Mesenchymal stem cell (in vitro differentiated cells and primary cell): ENCODE data around the gene SPC24.
"Not testable (repeated sequence)": the region's sequence is repeated elsewhere in the genome, so short reads cannot be mapped to it uniquely, and the experiment has no call there.

Experiments
- DNase-seq: peaks from one replicate; pipeline ENCODE4 v3.0.0-alpha.2; 2013
- H2AFZ ChIP-seq: one replicate; pipeline ENCODE4 v1.6.1; 2013; ENCODE audit warnings: low read depth, mild to moderate bottlenecking, control low read depth, inconsistent platforms, low read length, moderate library complexity
- H2AK5ac ChIP-seq: 2 replicates; pipeline ENCODE4 v1.6.1; 2013; ENCODE audit warnings: low read length, moderate library complexity, mild to moderate bottlenecking, inconsistent platforms; ENCODE audit not compliant: severe bottlenecking
- H2BK120ac ChIP-seq: one replicate; pipeline ENCODE4 v1.6.1; 2013; ENCODE audit warnings: low read depth, mild to moderate bottlenecking, inconsistent platforms, low read length, moderate library complexity
- H2BK12ac ChIP-seq, 2 experiments: one replicate each; pipeline ENCODE4 v1.6.1; 2013; ENCODE audit warnings: inconsistent platforms in 2 of 2, low read length in 2 of 2, mild to moderate bottlenecking in 2 of 2, moderate library complexity in 2 of 2, control low read depth in 1 of 2
- H2BK15ac ChIP-seq: one replicate; pipeline ENCODE4 v1.6.1; 2013; ENCODE audit warnings: mild to moderate bottlenecking, low read depth, inconsistent platforms; ENCODE audit not compliant: poor library complexity, severe bottlenecking
- H2BK5ac ChIP-seq: 2 replicates; pipeline ENCODE4 v1.6.1; 2013; ENCODE audit warnings: low read depth, mild to moderate bottlenecking, low read length, control low read depth, inconsistent platforms; ENCODE audit not compliant: poor library complexity, severe bottlenecking
- H3K14ac ChIP-seq, 2 experiments: one replicate each; pipeline ENCODE4 v1.6.1; 2013; ENCODE audit warnings: inconsistent platforms in 2 of 2, low read length in 2 of 2, control low read depth in 1 of 2, mild to moderate bottlenecking in 1 of 2, moderate library complexity in 1 of 2
- H3K18ac ChIP-seq, 2 experiments: one replicate each; pipeline ENCODE4 v1.6.1; 2013; ENCODE audit warnings: inconsistent platforms in 2 of 2, low read length in 2 of 2, control low read depth in 1 of 2, low read depth in 1 of 2, mild to moderate bottlenecking in 1 of 2
- H3K23ac ChIP-seq, 2 experiments: one replicate each; pipeline ENCODE4 v1.6.1; 2013; ENCODE audit warnings: inconsistent platforms in 2 of 2, low read length in 2 of 2, mild to moderate bottlenecking in 2 of 2, moderate library complexity in 2 of 2, control low read depth in 1 of 2
- H3K27ac ChIP-seq: 2 replicates; pipeline ENCODE4 v1.5.1; 2013; ENCODE audit warnings: mild to moderate bottlenecking, moderate library complexity, low read length, control low read depth, inconsistent platforms; ENCODE audit not compliant: poor library complexity, severe bottlenecking
- H3K27me3 ChIP-seq, 2 experiments: 2 replicates each; pipeline versions ENCODE4 v1.6.1 to v1.7.0; 2013; ENCODE audit warnings: low read length in 2 of 2, mild to moderate bottlenecking in 2 of 2, moderate library complexity in 2 of 2, control low read depth in 1 of 2, inconsistent platforms in 1 of 2; ENCODE audit not compliant: control insufficient read depth in 1 of 2, insufficient read depth in 1 of 2
- H3K36me3 ChIP-seq, 2 experiments: 2 replicates each; pipeline versions ENCODE4 v1.6.1 to v1.7.0; 2013; ENCODE audit warnings: low read length in 2 of 2, control low read depth in 1 of 2, inconsistent platforms in 1 of 2, low read depth in 1 of 2, mild to moderate bottlenecking in 1 of 2; ENCODE audit not compliant: insufficient read depth in 2 of 2, control insufficient read depth in 1 of 2
- H3K4ac ChIP-seq, 2 experiments: one replicate each; pipeline ENCODE4 v1.6.1; 2013; ENCODE audit warnings: inconsistent platforms in 2 of 2, low read length in 2 of 2, mild to moderate bottlenecking in 2 of 2, moderate library complexity in 2 of 2, control low read depth in 1 of 2, low read depth in 1 of 2
- H3K4me1 ChIP-seq: 2 replicates; pipeline ENCODE4 v1.6.1; 2013; ENCODE audit warnings: low read depth, low read length, control low read depth; ENCODE audit not compliant: control insufficient read depth, insufficient read depth
- H3K4me2 ChIP-seq: 2 replicates; pipeline ENCODE4 v1.6.1; 2013; ENCODE audit warnings: low read length, mild to moderate bottlenecking, inconsistent platforms; ENCODE audit not compliant: poor library complexity, severe bottlenecking
- H3K4me3 ChIP-seq, 2 experiments: 2 replicates each; pipeline versions ENCODE4 v1.5.1 to v1.7.0; 2013; ENCODE audit warnings: low read length in 2 of 2, mild to moderate bottlenecking in 2 of 2, control low read depth in 1 of 2, low read depth in 1 of 2; ENCODE audit not compliant: insufficient read depth in 1 of 2
- H3K79me1 ChIP-seq: replicated peaks from 2 replicates; pipeline ENCODE4 v1.6.1; 2013; ENCODE audit warnings: mild to moderate bottlenecking, control low read depth, low read length, inconsistent platforms; ENCODE audit not compliant: poor library complexity, severe bottlenecking
- H3K9ac ChIP-seq: 2 replicates; pipeline ENCODE4 v1.7.0; 2013; ENCODE audit warnings: mild to moderate bottlenecking, low read length, moderate library complexity
- H3K9me3 ChIP-seq: 2 replicates; pipeline ENCODE4 v1.7.0; 2013; ENCODE audit warnings: mild to moderate bottlenecking, low read length; ENCODE audit not compliant: control insufficient read depth
- H4K8ac ChIP-seq: one replicate; pipeline ENCODE4 v1.6.1; 2013; ENCODE audit warnings: inconsistent platforms, mild to moderate bottlenecking, low read length, moderate library complexity
- H4K91ac ChIP-seq: one replicate; pipeline ENCODE4 v1.6.1; 2013; ENCODE audit warnings: mild to moderate bottlenecking, low read length, inconsistent platforms
- WGBS: methylation state at CpG from one replicate; pipeline ENCODE4 v1.1.7; 2013; ENCODE audit warnings: mixed read lengths; 5-methylcytosine and 5-hydroxymethylcytosine counted together

SPC24 gene

DNA sequence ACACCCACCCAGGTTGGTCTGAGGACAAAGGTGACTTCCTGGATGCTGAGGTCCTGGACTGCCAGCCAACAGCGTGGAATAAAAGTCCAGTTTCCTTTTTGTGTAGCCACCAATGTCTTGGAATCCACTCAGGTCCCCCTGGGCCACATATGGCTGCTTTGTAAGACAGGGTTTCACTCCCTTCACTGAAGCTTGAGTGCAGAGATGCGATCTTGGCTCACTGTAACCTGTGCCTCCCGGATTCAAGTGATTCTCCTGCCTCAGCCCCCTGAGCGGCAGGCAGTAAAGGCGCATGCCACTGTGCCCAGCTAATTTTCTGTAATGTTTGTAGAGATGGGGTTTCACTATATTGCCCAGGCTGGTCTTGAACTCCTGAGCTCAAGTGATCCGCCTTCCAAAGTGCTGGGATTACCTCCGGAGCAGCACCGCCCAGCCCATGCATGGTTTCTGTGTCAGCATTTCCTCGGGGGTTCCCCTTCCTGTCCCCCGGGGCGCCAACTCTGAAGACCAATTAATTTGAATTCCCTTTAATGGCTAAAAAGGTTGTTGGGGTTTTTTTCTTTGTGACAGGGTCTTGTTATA lies 24.2 kb upstream of the SPC24 start:
- Histone ChIP-seq H2BK15ac (no peak overlapping the region), H2AK5ac (no peak overlapping the region), H3K4me3 (no peak overlapping the region), H3K27me3 (no peaks in the 10 kb centered on the region), H3K23ac (no peak overlapping the region), H3K18ac (no peak overlapping the region), H2BK120ac (no peak overlapping the region), H2BK12ac (no peak overlapping the region), H3K4me1 (peaks cover 19% of the 10 kb centered on the region), H3K79me1 (peaks cover 17% of the 10 kb centered on the region), H2BK5ac (no peak overlapping the region), H3K36me3 (peaks cover 59 to 83% of the 10 kb centered on the region in 2 experiments), H3K27ac (no peak overlapping the region), H3K4ac (no peak overlapping the region), H2AFZ (no peak overlapping the region), H3K14ac (no peak overlapping the region), H3K9ac (peak overlapping the region; percentile 59), H3K4me2 (no peak overlapping the region), H3K9me3 (peaks cover 3% of the 10 kb centered on the region), H4K91ac (no peak overlapping the region), H4K8ac (no peak overlapping the region)
- 93% methylated on average over 11 of the region's 11 CpGs for WGBS
- no peak for DNase-seq

DNA sequence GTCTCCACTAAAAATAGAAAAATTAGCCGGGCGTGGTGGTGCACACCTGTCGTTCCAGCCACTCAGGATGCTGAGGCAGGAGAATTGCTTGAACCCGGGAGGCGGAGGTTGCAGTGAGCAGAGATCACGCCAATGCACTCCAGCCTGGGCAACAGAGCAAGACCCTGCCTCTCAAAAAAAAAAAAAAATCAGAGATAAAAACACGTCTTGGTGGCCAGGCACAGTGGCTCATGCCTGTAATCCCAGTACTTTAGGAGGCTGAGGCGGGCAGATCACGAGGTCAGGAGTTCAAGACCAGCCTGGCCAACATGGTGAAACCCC lies 23.5 kb upstream of the SPC24 start:
- H3K14ac ChIP-seq, H3K9ac ChIP-seq, H3K23ac ChIP-seq, H3K27ac ChIP-seq, H3K18ac ChIP-seq, H3K4ac ChIP-seq, H3K9me3 ChIP-seq, H2AFZ ChIP-seq, H2BK15ac ChIP-seq, H3K4me2 ChIP-seq, H4K91ac ChIP-seq, H3K27me3 ChIP-seq, H2BK12ac ChIP-seq, H2BK120ac ChIP-seq, DNase-seq, H2AK5ac ChIP-seq, H4K8ac ChIP-seq, H3K4me3 ChIP-seq, H2BK5ac ChIP-seq: not testable (repeated sequence)
- peaks cover 19% of the 10 kb centered on the region for H3K4me1 ChIP-seq
- peaks cover 64 to 83% of the 10 kb centered on the region in 2 experiments for H3K36me3 ChIP-seq
- 75% methylated on average over 8 of the region's 9 CpGs for WGBS
- H3K79me1 ChIP-seq, result peaks cover 20% of the 10 kb centered on the region

DNA sequence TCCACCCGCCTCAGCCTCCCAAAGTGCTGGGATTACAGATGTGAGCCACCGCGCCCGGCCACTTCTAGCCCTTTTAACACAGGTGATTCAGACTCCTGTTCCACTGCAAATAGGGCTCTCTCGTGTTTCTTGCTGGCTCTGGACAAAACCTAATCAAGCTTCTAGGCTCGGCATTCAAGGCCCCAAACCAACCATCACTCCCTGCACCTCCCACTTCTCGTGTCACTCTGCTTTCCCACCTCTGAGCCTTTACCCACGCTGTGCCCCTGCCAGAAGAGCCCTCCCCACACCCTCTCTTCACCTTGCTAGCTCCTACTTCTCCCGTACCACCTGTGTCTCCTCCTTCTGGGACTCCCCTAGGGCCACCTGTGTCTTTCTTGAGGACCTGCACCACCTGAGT lies 22.0 kb upstream of the SPC24 start:
- Histone ChIP-seq H3K27ac (no peak overlapping the region), H3K14ac (no peak overlapping the region), H2BK5ac (no peak overlapping the region), H4K8ac (no peak overlapping the region), H3K18ac (no peak overlapping the region), H3K4ac (no peak overlapping the region), H3K79me1 (peaks cover 18% of the 10 kb centered on the region), H3K36me3 (peaks cover 71 to 83% of the 10 kb centered on the region in 2 experiments), H2BK12ac (no peak overlapping the region), H3K9ac (no peak overlapping the region), H2AFZ (no peak overlapping the region), H3K4me2 (no peak overlapping the region), H2AK5ac (peak overlapping the region; percentile 58), H2BK15ac (no peak overlapping the region), H3K4me3 (no peak overlapping the region), H2BK120ac (no peak overlapping the region), H3K23ac (no peak overlapping the region), H3K4me1 (peaks cover 19% of the 10 kb centered on the region), H3K9me3 (no peaks in the 10 kb centered on the region), H4K91ac (no peak overlapping the region), H3K27me3 (no peaks in the 10 kb centered on the region)
- over 99% methylated on average over 9 of the region's 9 CpGs for WGBS
- DNase-seq, result no peak

DNA sequence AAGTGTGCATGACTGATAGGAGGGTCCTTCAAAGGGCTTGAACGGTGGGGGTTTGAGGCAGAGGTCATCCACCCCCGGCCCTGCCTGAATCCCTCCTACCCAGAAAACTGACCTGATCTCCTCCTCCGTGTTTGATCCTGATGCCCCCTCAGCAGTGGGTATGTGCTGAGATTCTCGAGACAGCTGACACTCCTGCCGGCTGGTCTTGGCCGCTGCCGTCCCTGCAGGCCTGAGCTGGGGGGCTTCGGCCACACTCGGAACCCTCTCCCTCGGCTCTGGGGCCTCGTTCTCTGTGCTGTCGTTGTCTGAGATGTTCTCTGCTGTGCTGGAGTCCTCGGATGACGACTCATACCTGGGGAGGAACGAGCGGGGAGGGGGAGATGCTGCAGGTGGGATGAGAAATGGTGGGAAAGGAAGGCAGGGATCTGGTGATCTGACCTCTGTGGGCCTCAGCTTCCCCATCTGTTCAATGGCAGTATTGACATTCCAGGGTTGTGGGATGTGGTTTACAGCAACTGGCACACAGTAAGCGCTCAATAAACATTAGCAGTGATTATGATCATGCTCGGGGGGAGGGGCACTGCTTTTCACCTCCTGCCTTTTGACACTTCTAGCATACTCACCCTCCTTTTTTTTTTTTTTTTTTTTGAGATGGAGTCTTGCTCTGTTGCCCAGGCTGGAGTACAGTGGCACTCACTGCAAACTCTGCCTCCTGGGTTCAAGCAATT lies 21.0 kb upstream of the SPC24 start:
- no peaks in the 10 kb centered on the region for H3K27me3 ChIP-seq
- 92% methylated on average over 16 of the region's 18 CpGs for WGBS
- no peak overlapping the region for H3K18ac ChIP-seq
- H3K4me1 ChIP-seq, result peaks cover 19% of the 10 kb centered on the region
- H4K8ac ChIP-seq, result no peak overlapping the region
- H2AFZ ChIP-seq, result no peak overlapping the region
- H3K9ac ChIP-seq, result no peak overlapping the region
- H3K4ac ChIP-seq, result no peak overlapping the region
- H3K14ac ChIP-seq, result no peak overlapping the region
- no peak for DNase-seq
- H2BK120ac ChIP-seq, result no peak overlapping the region
- H3K79me1 ChIP-seq, result peaks cover 18% of the 10 kb centered on the region
- no peak overlapping the region for H3K4me3 ChIP-seq
- peak overlapping the region; percentile 16 for H2AK5ac ChIP-seq
- no peak overlapping the region for H2BK5ac ChIP-seq
- H2BK15ac ChIP-seq, result no peak overlapping the region
- peak overlapping the region; percentile 47 for H4K91ac ChIP-seq
- H3K23ac ChIP-seq, result no peak overlapping the region
- H3K9me3 ChIP-seq, result no peaks in the 10 kb centered on the region
- no peak overlapping the region for H3K4me2 ChIP-seq
- no peak overlapping the region for H3K27ac ChIP-seq
- H2BK12ac ChIP-seq, result no peak overlapping the region
- peaks cover 78 to 83% of the 10 kb centered on the region in 2 experiments for H3K36me3 ChIP-seq
